Tibial nerve (tissue), 4 donors: ENCODE data around the gene LY6G6C. TPM values are rescaled to one million over a fixed set of nuclear protein-coding genes. Genes with fewer than 3 reads are reported as not detected.

Experiments
- DNase-seq, 2 donors: peaks; one replicate each; pipeline ENCODE4 v3.0.0-alpha.2; 2019; ENCODE audit warnings: low spot score in 2 of 2
- H3K27ac ChIP-seq, 4 donors: fragments of 200-600 bp; sonication (generic) in 3 of 4; one replicate each; pipeline ENCODE4 v1.5.1; 2017 to 2019; ENCODE audit warnings: mild to moderate bottlenecking in 1 of 4
- H3K27me3 ChIP-seq, 2 donors: fragments of 200-600 bp; sonication (generic) in 1 of 2; one replicate each; pipeline versions ENCODE4 v1.5.1 to v1.6.0; 2017 to 2019
- H3K36me3 ChIP-seq, 3 donors: fragments of 200-600 bp; sonication (generic); one replicate each; pipeline ENCODE4 v1.5.1; 2018 to 2019
- H3K4me1 ChIP-seq, 4 donors: fragments of 200-600 bp; sonication (generic) in 3 of 4; one replicate each; pipeline ENCODE4 v1.5.1; 2017 to 2019
- H3K4me3 ChIP-seq, 4 donors: fragments of 200-600 bp; sonication (generic) in 3 of 4; one replicate each; pipeline ENCODE4 v1.5.1; 2017 to 2019; ENCODE audit warnings: mild to moderate bottlenecking in 1 of 4, moderate library complexity in 1 of 4
- H3K9me3 ChIP-seq, 4 donors: fragments of 200-600 bp; sonication (generic) in 3 of 4; one replicate each; pipeline ENCODE4 v1.5.1; 2017 to 2019
- EP300 ChIP-seq, 2 donors: sonication (generic); formaldehyde crosslinking; IDR thresholded peaks; one replicate each; pipeline ENCODE4 v1.6.1; 2017; ENCODE audit warnings: antibody characterized with exemption in 2 of 2, mild to moderate bottlenecking in 1 of 2
- POLR2A ChIP-seq, 2 donors: fragments of 450-650 bp; IDR thresholded peaks; one replicate each; pipeline ENCODE4 v1.6.1; 2017; ENCODE audit warnings: antibody characterized with exemption in 2 of 2, mild to moderate bottlenecking in 2 of 2, moderate library complexity in 2 of 2
- WGBS, 2 donors: methylation state at CpG; one replicate each; pipeline ENCODE4 v1.1.5; 2018; 5-methylcytosine and 5-hydroxymethylcytosine counted together
- total RNA-seq, 4 donors: library from RNA; depleted of rRNA; stranded (reverse); fragments of >200 nt; gene quantifications; one replicate each; pipeline ENCODE4 v1.1.0, GENCODE V29; 2016
- TF ChIP-seq, protein P1 (sequence below), 5 experiments: fragments of 200-600 bp in 3 of 5; fragments of 450-650 bp in 2 of 5; sonication (generic) in 3 of 5; IDR thresholded peaks; one replicate each; pipeline ENCODE4 v1.5.1; 2016 to 2019; ENCODE audit warnings: antibody characterized with exemption in 5 of 5, mild to moderate bottlenecking in 3 of 5, moderate library complexity in 2 of 5

Gene LY6G6C
- total RNA-seq, 4 donors from 2014 or later, result not detected

DNA sequence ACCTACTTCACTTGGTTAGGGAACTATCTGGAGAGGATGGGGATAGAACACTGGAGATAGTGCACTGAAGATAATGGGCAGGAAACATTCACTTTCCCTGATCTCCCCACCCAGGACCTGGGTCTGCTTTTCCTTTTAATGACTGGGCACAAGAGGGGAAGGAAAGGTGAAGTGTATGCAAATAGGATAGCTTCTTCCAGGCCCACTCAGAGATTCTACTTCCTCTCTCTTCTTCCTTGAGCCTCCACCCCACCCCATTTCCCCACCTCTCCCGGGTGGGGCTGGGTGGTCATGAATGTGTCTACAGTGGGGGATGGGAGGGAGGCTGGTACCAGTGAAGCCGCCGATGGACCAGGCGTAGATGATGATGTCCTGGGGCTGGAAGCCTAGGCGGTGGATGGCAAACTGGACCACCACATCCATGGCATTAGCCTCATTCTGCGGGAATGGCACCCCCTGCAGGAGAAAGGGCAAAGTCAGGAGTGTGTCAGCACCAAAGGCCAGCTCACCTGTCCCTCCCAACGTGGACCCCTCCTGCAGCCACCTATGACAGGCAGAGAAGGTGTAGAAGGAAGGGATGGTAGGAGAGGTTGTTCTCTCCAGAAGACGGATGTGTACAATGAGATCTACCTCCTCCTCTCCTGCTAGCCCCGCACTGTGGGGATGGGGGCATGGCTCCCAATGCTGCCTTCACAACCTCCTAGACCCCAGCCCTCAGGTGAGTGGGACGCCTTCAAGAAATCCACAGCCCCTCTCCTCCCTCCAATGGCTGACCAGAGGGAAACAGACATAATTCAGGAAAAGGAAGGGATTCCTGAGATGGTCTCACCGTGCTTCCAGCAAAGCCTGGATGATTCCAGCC is 32.1 kb downstream of the LY6G6C start:
- TF ChIP-seq POLR2A (IDR thresholded peaks at IDR 0.05) (no peak), EP300 (IDR thresholded peaks at IDR 0.05) (no peak)
- TF ChIP-seq, protein P1, sequence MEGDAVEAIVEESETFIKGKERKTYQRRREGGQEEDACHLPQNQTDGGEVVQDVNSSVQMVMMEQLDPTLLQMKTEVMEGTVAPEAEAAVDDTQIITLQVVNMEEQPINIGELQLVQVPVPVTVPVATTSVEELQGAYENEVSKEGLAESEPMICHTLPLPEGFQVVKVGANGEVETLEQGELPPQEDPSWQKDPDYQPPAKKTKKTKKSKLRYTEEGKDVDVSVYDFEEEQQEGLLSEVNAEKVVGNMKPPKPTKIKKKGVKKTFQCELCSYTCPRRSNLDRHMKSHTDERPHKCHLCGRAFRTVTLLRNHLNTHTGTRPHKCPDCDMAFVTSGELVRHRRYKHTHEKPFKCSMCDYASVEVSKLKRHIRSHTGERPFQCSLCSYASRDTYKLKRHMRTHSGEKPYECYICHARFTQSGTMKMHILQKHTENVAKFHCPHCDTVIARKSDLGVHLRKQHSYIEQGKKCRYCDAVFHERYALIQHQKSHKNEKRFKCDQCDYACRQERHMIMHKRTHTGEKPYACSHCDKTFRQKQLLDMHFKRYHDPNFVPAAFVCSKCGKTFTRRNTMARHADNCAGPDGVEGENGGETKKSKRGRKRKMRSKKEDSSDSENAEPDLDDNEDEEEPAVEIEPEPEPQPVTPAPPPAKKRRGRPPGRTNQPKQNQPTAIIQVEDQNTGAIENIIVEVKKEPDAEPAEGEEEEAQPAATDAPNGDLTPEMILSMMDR (IDR thresholded peaks at IDR 0.05), result peak in 1 of 5 experiments; percentile 27
- WGBS, 2 donors, result 74 to 76% methylated on average over 11 of the region's 11 CpGs
- H3K4me1 ChIP-seq, result no peaks in the 10 kb centered on the region

DNA sequence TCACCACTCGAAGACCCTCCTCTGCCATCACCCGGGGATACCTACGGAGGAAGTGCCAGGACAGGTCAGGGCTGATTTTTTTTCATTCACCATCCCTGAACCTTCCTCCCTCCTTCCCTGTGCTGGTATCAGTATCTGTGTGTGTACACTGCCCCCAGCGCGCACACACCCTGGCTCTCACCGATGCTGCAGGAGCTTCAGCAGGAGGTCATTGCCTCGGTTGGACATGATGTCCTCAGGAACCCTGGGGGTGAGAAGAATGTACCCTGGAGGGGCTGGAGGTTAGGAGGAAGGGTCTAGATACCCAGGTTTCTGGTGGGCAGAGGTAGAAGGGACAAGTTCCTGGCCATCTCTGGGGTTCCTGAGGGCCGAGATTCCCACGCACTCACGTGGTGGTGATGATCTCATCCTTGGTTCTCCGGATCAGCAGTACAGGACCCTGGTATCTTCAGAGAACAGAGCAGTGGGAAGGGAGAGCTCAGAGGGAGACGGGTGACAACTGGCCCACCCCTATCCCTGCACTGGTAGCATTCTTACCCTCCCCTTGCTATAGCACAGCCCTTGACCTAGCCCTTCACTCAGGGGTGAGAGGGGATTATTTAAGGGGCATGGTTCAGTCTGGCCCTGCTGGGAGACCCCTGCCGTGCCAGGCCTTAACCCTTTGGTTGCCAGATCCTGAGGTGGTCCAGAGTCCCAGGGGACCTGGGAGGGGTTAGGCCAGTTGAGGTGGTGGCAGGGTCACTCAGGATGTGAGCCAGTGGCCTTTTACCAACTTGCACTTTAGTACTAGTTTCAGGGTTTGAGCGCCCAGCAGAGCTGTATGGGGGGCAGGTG is 33.5 kb downstream of the LY6G6C start:
- DNase-seq, result no peak
- Histone ChIP-seq H3K4me3 (no peak overlapping the region), H3K9me3 (no peaks in the 10 kb centered on the region), H3K4me1 (peaks cover 0 to 7% (median 3%) of the 10 kb centered on the region in 4 donors), H3K27ac (no peak overlapping the region), H3K36me3 (peaks cover 4 to 77% (median 5%) of the 10 kb centered on the region in 3 donors), H3K27me3 (no peaks in the 10 kb centered on the region)
- no peak for TF ChIP-seq EP300 (IDR thresholded peaks at IDR 0.05)
- no peak for TF ChIP-seq POLR2A (IDR thresholded peaks at IDR 0.05)
- TF ChIP-seq, protein P1 (IDR thresholded peaks at IDR 0.05), result no peak
- WGBS, 2 donors, result 74 to 76% methylated on average over 13 to 14 of the region's 14 CpGs

More for the DNA sequence above, 32.1 kb downstream of the LY6G6C start:
- no peak overlapping the region for H3K4me3 ChIP-seq
- H3K27me3 ChIP-seq, result no peaks in the 10 kb centered on the region
- no peak overlapping the region for H3K27ac ChIP-seq
- H3K9me3 ChIP-seq, result no peaks in the 10 kb centered on the region
- H3K36me3 ChIP-seq, result peaks cover 4 to 91% (median 5%) of the 10 kb centered on the region in 3 donors
- no peak for DNase-seq

DNA sequence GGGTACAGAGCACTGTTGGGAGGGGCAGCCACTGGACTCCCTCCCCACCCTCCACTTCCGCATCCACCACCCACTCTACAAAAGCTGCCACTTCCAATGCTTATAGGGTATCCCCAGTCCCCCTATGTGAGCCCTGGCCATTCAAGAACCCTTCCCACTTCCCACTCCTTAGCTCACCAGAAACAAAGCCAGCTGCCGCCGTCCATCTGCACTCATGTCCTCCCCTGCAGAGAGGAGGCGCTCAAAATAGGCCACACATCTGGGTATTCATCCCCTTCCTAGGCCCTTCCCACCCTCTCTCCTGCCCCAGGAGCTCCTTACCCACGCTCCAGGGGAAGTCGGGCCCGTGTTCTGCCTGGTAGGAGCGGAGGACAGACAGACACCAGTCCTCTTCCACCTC is 34.2 kb downstream of the LY6G6C start:
- H3K27me3 ChIP-seq, result no peaks in the 10 kb centered on the region
- no peak for TF ChIP-seq EP300 (IDR thresholded peaks at IDR 0.05)
- TF ChIP-seq, protein P1 (IDR thresholded peaks at IDR 0.05), result no peak
- no peak for TF ChIP-seq POLR2A (IDR thresholded peaks at IDR 0.05)
- H3K4me1 ChIP-seq, result peaks cover 0 to 15% (median 3%) of the 10 kb centered on the region in 4 donors
- no peaks in the 10 kb centered on the region for H3K9me3 ChIP-seq
- 77 to 81% methylated on average over 8 of the region's 8 CpGs for WGBS, 2 donors
- no peak overlapping the region for H3K27ac ChIP-seq
- no peak overlapping the region for H3K4me3 ChIP-seq
- H3K36me3 ChIP-seq, result peaks cover 4 to 70% (median 5%) of the 10 kb centered on the region in 3 donors
- no peak for DNase-seq

DNA sequence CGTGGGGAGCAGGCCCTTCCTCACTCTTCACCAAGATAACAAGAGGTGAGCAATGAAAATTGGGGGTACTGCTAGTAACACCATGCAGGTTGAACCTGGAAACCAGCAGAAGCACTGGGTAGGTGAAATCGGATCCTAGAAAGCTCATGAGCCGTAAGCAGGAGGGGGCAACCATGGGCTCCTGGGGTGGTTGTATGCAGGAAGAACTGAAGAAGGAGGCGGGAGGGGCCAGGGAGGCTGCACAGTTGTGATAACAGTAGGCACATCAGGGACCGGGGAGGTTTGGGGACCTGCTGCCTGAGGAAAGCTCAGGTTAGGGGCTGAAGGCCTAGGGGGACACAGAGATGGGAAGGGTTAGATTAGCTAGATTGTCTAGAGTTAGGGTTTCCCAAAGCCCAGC is 35.1 kb downstream of the LY6G6C start:
- Histone ChIP-seq H3K36me3 (peaks cover 1 to 61% (median 4%) of the 10 kb centered on the region in 3 donors), H3K9me3 (no peaks in the 10 kb centered on the region), H3K4me3 (no peak overlapping the region), H3K4me1 (peaks cover 0 to 21% (median 3%) of the 10 kb centered on the region in 4 donors), H3K27me3 (no peaks in the 10 kb centered on the region), H3K27ac (no peak overlapping the region)
- no peak for DNase-seq
- WGBS, 2 donors, result 70 to 89% methylated on average over 5 of the region's 5 CpGs
- TF ChIP-seq, protein P1 (IDR thresholded peaks at IDR 0.05), result no peak
- TF ChIP-seq POLR2A (IDR thresholded peaks at IDR 0.05), result no peak
- TF ChIP-seq EP300 (IDR thresholded peaks at IDR 0.05), result no peak
